ENCODE measurements around the gene CTDSPL.

DNA sequence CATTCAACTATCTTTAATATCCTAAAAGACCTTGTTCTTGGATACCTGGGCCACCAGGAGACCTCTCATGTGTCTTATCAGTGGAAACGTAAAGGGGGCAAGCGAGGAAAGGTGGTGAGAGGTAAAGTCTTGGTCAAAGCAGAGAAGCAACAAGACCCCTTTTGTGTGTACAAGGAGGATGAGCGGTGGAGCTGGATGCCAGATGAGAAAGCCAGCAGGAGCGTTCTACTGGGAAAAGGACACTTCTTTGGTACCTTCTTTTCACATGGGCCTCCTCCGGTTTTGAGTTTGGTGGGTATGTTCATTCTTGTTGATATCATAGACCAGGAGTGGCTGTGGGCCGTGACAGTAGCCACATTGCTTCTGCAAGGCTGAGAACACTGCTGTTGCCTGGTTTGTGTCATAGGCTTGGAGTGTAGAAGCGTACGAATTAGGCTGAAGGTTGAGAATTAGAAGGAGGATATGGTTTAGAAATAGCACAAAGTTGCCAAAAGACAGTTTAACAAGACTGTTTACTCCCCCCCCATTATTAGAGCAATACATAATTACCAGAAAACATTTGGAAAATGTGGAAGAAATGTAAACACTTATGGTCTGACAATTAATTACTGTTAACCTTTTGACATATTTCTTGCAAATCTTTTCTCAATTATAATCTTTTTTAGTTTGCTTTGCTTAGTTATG lies 82.1 kb downstream of the CTDSPL start:
- TF ChIP-seq ZFP30 (CRISPR knock-in tag; IDR thresholded peaks at IDR 0.05), result no peak
- TF ChIP-seq ZFP3 (CRISPR knock-in tag; IDR thresholded peaks at IDR 0.05), result no peak

Data from SK-N-SH treated with all-trans-retinoic acid at 6 μM for 48 hours (cell line).